ENCODE measurements around the gene GPANK1. TPM values are rescaled to one million over a fixed set of nuclear protein-coding genes. Genes with fewer than 3 reads are reported as not detected.
A peak's percentile ranks its signal among the peaks of the same experiment; 100 is the strongest.
"Not testable (repeated sequence)": the region's sequence is repeated elsewhere in the genome, so short reads cannot be mapped to it uniquely, and the experiment has no call there.

Gene GPANK1
- total RNA-seq: 9.8 TPM
- polyA plus RNA-seq: 10 to 100 TPM; 21.6 to 27.3 (median 25.2) TPM

DNA sequence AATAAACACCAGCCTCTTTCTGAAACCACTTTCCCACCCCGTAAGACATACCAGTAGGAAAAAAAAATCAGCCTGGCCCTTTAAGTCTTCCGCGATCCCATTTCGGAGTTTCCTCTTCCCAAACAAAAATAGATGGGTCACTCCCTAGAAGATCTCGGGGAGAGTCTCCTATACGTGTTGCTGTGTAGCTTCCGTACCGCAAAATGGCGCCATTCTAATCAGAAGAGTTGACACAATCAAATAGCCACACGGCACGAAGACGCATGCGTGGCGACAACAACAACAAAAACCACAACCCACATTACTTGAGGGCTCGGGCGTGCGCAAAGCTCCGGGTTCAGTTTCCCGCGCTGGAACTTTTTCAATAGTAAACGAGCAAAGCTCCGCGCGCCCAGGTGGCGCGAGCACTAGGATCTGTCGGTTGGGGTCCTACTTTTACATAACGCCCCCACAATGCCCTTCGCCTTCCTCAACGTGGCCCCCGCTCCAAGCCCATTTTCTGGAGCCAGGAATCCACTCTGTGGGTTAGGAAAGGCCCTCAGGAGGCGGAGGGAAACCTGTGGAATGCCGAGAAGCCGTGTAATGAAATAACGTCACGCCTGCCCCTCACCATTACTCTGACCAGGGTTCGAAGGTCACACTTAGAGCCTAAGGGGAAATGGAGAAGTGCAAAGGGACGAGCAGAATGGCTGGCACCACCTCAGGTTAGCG lies at the start of gene GPANK1:
Gene GPANK1 (minus strand): TSS at position 208 of the 711 bp plus-strand sequence. CDS start 519 bp downstream, outside the sequence.
- Mint-ChIP-seq H3K4me3 (peak within 1 kb of the TSS; percentile 92 to 98 (median 94)), H3K9me3 (no peaks in the 10 kb centered on the region), H3K27ac (peak within 1 kb of the TSS; percentile 98 to 100 (median 98)), H3K36me3 (peaks cover 31% of the 10 kb centered on the region), H3K4me1 (peaks cover 4 to 86% (median 52%) of the 10 kb centered on the region in 4 donors), H3K27me3 (no peaks in the 10 kb centered on the region)
- H3K9me3 ChIP-seq (ENCODE audit: control insufficient read depth in 2 of 2, low read length in 2 of 2): no peaks in the 10 kb centered on the region
- no peaks in the 10 kb centered on the region for H3K27me3 ChIP-seq (ENCODE audit: control insufficient read depth, insufficient read depth, low read length)
- ATAC-seq (ENCODE audit: low read depth in 2 of 2) (peak; percentile 33 to 42), DNase-seq (peak; percentile 86 to 96 (median 92))
- peak within 1 kb of the TSS; percentile 98 for H3K4me3 ChIP-seq (ENCODE audit: low read depth, low read length)
- H3K27ac ChIP-seq (ENCODE audit: insufficient read depth, low read length, poor library complexity, severe bottlenecking): peak within 1 kb of the TSS; percentile 98
- peaks cover 35% of the 10 kb centered on the region for H3K36me3 ChIP-seq (ENCODE audit: control insufficient read depth, insufficient read depth, low read length)
- peaks cover 56% of the 10 kb centered on the region for H3K4me1 ChIP-seq (ENCODE audit: control insufficient read depth, insufficient read depth, low read length, poor library complexity, severe bottlenecking)

GRCh38 chr6:31713991-31714684 lies 49.3 kb upstream of the GPANK1 start:
- H3K9me3 Mint-ChIP-seq: no peaks in the 10 kb centered on the region
- DNase-seq (no peak), ATAC-seq (ENCODE audit: low read depth in 2 of 2) (no peak)
- Histone ChIP-seq H3K9me3 (ENCODE audit: control insufficient read depth in 2 of 2, low read length in 2 of 2) (no peaks in the 10 kb centered on the region), H3K4me1 (ENCODE audit: control insufficient read depth, insufficient read depth, low read length, poor library complexity, severe bottlenecking) (peaks cover 11% of the 10 kb centered on the region), H3K36me3 (ENCODE audit: control insufficient read depth, insufficient read depth, low read length) (no peaks in the 10 kb centered on the region), H3K27ac (ENCODE audit: insufficient read depth, low read length, poor library complexity, severe bottlenecking) (no peak overlapping the region), H3K27me3 (ENCODE audit: control insufficient read depth, insufficient read depth, low read length) (no peaks in the 10 kb centered on the region), H3K4me3 (ENCODE audit: low read depth, low read length) (no peak overlapping the region)
- H3K4me1 Mint-ChIP-seq: peaks cover 0 to 22% (median 10%) of the 10 kb centered on the region in 4 donors
- H3K27me3 Mint-ChIP-seq: peaks cover 5% of the 10 kb centered on the region
- H3K36me3 Mint-ChIP-seq: no peaks in the 10 kb centered on the region
- no peak overlapping the region for H3K4me3 Mint-ChIP-seq
- peak overlapping the region in 1 of 3 donors; percentile 89 for H3K27ac Mint-ChIP-seq

GRCh38 chr6:31713465-31713864 lies 48.7 kb upstream of the GPANK1 start:
- H3K27me3 ChIP-seq (ENCODE audit: control insufficient read depth, insufficient read depth, low read length): no peaks in the 10 kb centered on the region
- Mint-ChIP-seq H3K4me3 (no peak overlapping the region), H3K27me3 (peaks cover 5% of the 10 kb centered on the region), H3K9me3 (no peaks in the 10 kb centered on the region), H3K27ac (no peak overlapping the region), H3K4me1 (peaks cover 0 to 22% (median 10%) of the 10 kb centered on the region in 4 donors), H3K36me3 (no peaks in the 10 kb centered on the region)
- H3K36me3 ChIP-seq (ENCODE audit: control insufficient read depth, insufficient read depth, low read length): no peaks in the 10 kb centered on the region
- no peak overlapping the region for H3K27ac ChIP-seq (ENCODE audit: insufficient read depth, low read length, poor library complexity, severe bottlenecking)
- peaks cover 11% of the 10 kb centered on the region for H3K4me1 ChIP-seq (ENCODE audit: control insufficient read depth, insufficient read depth, low read length, poor library complexity, severe bottlenecking)
- ATAC-seq (ENCODE audit: low read depth in 2 of 2): no peak
- DNase-seq: no peak
- no peak overlapping the region for H3K4me3 ChIP-seq (ENCODE audit: low read depth, low read length)
- no peaks in the 10 kb centered on the region for H3K9me3 ChIP-seq (ENCODE audit: control insufficient read depth in 2 of 2, low read length in 2 of 2)

- ATAC-seq (ENCODE audit: low read depth in 2 of 2) (peak; percentile 57 to 71), DNase-seq (peak in 1 of 3 donors; percentile 63)
- Mint-ChIP-seq H3K4me3 (no peak overlapping the region), H3K4me1 (peaks cover 0 to 22% (median 10%) of the 10 kb centered on the region in 4 donors), H3K27ac (peak overlapping the region in 1 of 3 donors; percentile 65), H3K27me3 (peaks cover 5% of the 10 kb centered on the region), H3K36me3 (no peaks in the 10 kb centered on the region), H3K9me3 (no peaks in the 10 kb centered on the region)
- H3K27ac ChIP-seq (ENCODE audit: insufficient read depth, low read length, poor library complexity, severe bottlenecking): no peak overlapping the region
- no peaks in the 10 kb centered on the region for H3K36me3 ChIP-seq (ENCODE audit: control insufficient read depth, insufficient read depth, low read length)
- peaks cover 11% of the 10 kb centered on the region for H3K4me1 ChIP-seq (ENCODE audit: control insufficient read depth, insufficient read depth, low read length, poor library complexity, severe bottlenecking)
- no peaks in the 10 kb centered on the region for H3K27me3 ChIP-seq (ENCODE audit: control insufficient read depth, insufficient read depth, low read length)
- H3K9me3 ChIP-seq (ENCODE audit: control insufficient read depth in 2 of 2, low read length in 2 of 2): no peaks in the 10 kb centered on the region
- no peak overlapping the region for H3K4me3 ChIP-seq (ENCODE audit: low read depth, low read length)
Measured at GRCh38 chr6:31712296-31712695, 47.5 kb upstream of the GPANK1 start.

GRCh38 chr6:31711233-31711632 lies 46.4 kb upstream of the GPANK1 start:
- Mint-ChIP-seq H3K36me3 (no peaks in the 10 kb centered on the region), H3K27me3 (peaks cover 5% of the 10 kb centered on the region), H3K4me1 (peaks cover 0 to 22% (median 10%) of the 10 kb centered on the region in 4 donors), H3K27ac (peak overlapping the region; percentile 34 to 79 (median 52)), H3K4me3 (peak overlapping the region in 1 of 4 donors; percentile 52), H3K9me3 (no peaks in the 10 kb centered on the region)
- Histone ChIP-seq H3K4me3 (ENCODE audit: low read depth, low read length) (no peak overlapping the region), H3K27ac (ENCODE audit: insufficient read depth, low read length, poor library complexity, severe bottlenecking) (no peak overlapping the region), H3K9me3 (ENCODE audit: control insufficient read depth in 2 of 2, low read length in 2 of 2) (no peaks in the 10 kb centered on the region), H3K4me1 (ENCODE audit: control insufficient read depth, insufficient read depth, low read length, poor library complexity, severe bottlenecking) (peaks cover 11% of the 10 kb centered on the region), H3K36me3 (ENCODE audit: control insufficient read depth, insufficient read depth, low read length) (no peaks in the 10 kb centered on the region), H3K27me3 (ENCODE audit: control insufficient read depth, insufficient read depth, low read length) (no peaks in the 10 kb centered on the region)
- DNase-seq: peak in 1 of 3 donors; percentile 70
- ATAC-seq (ENCODE audit: low read depth in 2 of 2): no peak

DNA sequence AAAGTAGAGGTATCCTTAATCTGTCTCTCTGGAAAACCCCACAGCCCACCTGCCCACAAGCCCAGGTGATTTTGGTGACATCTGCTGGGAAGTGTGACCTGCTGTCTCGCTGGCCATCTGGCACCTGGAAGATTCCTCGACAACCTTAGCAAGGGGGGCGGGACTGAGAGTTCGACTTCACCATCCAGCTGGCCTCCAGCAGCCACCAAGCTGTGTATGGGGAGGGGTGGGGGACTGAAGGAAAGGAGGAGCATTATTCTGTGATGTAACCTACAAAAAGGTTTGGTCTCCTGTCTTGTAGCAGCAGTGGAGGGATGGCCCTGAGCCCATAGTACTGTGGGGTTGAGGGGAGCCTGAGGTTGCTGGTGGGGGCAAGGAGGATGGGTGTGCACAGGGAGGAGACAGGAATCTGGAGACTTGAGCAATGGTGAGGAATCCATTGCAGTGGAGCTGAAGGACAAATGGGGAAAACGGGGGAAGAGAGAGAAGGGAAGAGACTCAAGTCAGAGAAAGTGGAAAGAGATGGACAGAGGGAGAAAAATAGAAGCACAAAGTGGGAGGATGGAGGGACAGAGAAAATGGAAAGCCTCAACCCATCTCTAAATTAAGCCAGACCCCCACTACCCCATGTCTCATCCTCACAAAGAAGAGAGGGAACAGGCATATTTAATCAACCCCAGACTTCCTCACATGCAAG lies 45.9 kb upstream of the GPANK1 start:
- Histone ChIP-seq H3K4me1 (ENCODE audit: control insufficient read depth, insufficient read depth, low read length, poor library complexity, severe bottlenecking) (peaks cover 11% of the 10 kb centered on the region), H3K27me3 (ENCODE audit: control insufficient read depth, insufficient read depth, low read length) (no peaks in the 10 kb centered on the region), H3K4me3 (ENCODE audit: low read depth, low read length) (no peak overlapping the region), H3K9me3 (ENCODE audit: control insufficient read depth in 2 of 2, low read length in 2 of 2) (no peaks in the 10 kb centered on the region), H3K27ac (ENCODE audit: insufficient read depth, low read length, poor library complexity, severe bottlenecking) (no peak overlapping the region), H3K36me3 (ENCODE audit: control insufficient read depth, insufficient read depth, low read length) (no peaks in the 10 kb centered on the region)
- Mint-ChIP-seq H3K27me3 (peaks cover 5% of the 10 kb centered on the region), H3K36me3 (no peaks in the 10 kb centered on the region), H3K4me3 (peak overlapping the region in 2 of 4 donors; percentile 51 to 66), H3K4me1 (peaks cover 0 to 22% (median 10%) of the 10 kb centered on the region in 4 donors), H3K27ac (peak overlapping the region in 2 of 3 donors; percentile 52 to 83), H3K9me3 (no peaks in the 10 kb centered on the region)
- DNase-seq (no peak), ATAC-seq (ENCODE audit: low read depth in 2 of 2) (no peak)

DNA sequence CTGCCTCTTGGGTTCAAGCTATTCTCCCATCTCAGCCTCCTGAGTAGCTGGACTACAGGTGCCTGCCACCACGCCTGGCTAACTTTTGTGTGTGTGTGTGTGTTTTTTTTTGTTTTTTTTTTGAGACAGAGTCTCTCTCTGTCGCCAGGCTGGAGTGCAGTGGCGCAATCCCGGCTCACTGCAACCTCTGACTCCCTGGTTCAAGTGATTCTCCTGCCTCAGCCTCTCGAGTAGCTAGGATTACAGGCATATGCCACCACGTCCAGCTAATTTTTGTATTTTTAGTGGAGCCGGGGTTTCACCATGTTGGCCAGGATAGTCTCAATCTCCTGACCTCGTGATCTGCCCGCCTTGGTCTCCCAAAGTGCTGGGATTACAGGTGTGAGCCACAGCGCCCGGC lies 44.4 kb upstream of the GPANK1 start:
- H3K36me3 ChIP-seq (ENCODE audit: control insufficient read depth, insufficient read depth, low read length); H3K27ac Mint-ChIP-seq; ATAC-seq (ENCODE audit: low read depth in 2 of 2); H3K9me3 Mint-ChIP-seq; H3K4me3 Mint-ChIP-seq; H3K4me3 ChIP-seq (ENCODE audit: low read depth, low read length); H3K9me3 ChIP-seq (ENCODE audit: control insufficient read depth in 2 of 2, low read length in 2 of 2); H3K27ac ChIP-seq (ENCODE audit: insufficient read depth, low read length, poor library complexity, severe bottlenecking); DNase-seq; H3K27me3 ChIP-seq (ENCODE audit: control insufficient read depth, insufficient read depth, low read length); H3K27me3 Mint-ChIP-seq; H3K36me3 Mint-ChIP-seq: not testable (repeated sequence)
- peaks cover 11% of the 10 kb centered on the region for H3K4me1 ChIP-seq (ENCODE audit: control insufficient read depth, insufficient read depth, low read length, poor library complexity, severe bottlenecking)
- peaks cover 0 to 21% (median 9%) of the 10 kb centered on the region in 4 donors for H3K4me1 Mint-ChIP-seq

All from CD4-positive, CD25-positive, alpha-beta regulatory T cell (primary cell).